DMS79 (cell line): Measurements from ENCODE around the gene APOA1.

Experiments
- DNase-seq: peaks from one replicate; lab custom pipeline; 2025; lab: John Stamatoyannopoulos, UW

The APOA1 gene

DNA sequence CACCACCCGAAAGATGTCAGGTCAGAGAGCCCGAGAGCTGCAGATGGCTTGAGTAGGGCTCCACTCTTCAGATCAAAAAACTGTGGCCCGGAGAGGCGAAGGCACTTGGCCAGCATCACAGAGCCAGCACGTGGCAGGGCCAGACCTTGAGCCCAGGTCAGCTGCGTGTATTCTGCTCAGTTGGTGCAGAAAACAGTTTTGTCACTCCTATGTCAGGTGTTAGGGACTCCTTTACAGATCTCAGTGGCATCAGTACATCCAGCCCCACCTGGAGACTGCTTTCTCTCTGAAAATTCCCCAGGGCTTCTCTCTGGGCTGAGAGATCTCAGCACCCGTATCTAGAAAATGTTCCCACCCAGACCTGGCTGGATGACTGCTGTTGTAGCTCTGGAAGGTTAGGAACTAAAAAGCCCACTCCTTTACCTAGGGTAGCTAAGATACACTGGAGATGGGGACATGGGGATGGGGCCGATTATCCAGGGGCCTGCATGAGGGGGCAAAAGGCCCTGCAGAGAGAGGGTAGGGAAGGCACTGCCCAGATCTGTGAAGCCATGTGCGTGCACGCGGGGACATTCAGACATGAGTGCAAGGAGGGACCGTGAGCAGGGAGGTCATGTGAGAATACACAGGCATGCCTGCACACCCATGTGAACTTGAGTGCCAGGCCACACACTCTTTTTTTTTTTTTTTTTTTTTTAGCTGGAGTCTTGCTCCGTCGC is 3.4 kb downstream of the APOA1 start:
- DNase-seq = no peak

DNA sequence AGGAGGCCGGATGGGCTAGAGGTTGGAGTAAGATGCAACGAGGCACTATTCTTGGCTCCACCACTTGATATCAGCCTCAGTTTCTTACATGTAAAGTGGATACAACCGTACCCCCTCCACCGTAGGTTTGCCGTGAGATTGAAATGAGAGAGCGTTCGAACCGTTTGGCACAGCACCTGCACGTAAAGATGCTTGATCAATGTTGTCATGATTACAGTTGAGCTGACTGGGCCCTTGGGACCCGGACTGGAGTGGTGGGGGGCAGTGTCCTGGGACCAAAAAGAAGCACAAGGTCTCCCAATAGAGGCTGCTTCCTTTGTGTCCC is 4.0 kb downstream of the APOA1 start:
- DNase-seq = no peak

DNA sequence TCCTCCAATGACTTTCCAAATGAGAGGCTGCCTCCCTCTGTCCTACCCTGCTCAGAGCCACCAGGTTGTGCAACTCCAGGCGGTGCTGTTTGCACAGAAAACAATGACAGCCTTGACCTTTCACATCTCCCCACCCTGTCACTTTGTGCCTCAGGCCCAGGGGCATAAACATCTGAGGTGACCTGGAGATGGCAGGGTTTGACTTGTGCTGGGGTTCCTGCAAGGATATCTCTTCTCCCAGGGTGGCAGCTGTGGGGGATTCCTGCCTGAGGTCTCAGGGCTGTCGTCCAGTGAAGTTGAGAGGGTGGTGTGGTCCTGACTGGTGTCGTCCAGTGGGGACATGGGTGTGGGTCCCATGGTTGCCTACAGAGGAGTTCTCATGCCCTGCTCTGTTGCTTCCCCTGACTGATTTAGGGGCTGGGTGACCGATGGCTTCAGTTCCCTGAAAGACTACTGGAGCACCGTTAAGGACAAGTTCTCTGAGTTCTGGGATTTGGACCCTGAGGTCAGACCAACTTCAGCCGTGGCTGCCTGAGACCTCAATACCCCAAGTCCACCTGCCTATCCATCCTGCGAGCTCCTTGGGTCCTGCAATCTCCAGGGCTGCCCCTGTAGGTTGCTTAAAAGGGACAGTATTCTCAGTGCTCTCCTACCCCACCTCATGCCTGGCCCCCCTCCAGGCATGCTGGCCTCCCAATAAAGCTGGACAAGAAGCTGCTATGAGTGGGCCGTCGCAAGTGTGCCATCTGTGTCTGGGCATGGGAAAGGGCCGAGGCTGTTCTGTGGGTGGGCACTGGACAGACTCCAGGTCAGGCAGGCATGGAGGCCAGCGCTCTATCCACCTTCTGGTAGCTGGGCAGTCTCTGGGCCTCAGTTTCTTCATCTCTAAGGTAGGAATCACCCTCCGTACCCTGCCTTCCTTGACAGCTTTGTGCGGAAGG is 4.8 kb downstream of the APOA1 start:
- DNase-seq = no peak

DNA sequence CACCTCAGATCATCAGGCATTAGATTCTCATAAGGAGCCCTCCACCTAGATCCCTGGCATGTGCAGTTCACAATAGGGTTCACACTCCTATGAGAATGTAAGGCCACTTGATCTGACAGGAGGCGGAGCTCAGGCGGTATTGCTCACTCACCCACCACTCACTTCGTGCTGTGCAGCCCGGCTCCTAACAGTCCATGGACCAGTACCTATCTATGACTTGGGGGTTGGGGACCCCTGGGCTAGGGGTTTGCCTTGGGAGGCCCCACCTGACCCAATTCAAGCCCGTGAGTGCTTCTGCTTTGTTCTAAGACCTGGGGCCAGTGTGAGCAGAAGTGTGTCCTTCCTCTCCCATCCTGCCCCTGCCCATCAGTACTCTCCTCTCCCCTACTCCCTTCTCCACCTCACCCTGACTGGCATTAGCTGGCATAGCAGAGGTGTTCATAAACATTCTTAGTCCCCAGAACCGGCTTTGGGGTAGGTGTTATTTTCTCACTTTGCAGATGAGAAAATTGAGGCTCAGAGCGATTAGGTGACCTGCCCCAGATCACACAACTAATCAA is 5.6 kb downstream of the APOA1 start:
- DNase-seq = no peak

DNA sequence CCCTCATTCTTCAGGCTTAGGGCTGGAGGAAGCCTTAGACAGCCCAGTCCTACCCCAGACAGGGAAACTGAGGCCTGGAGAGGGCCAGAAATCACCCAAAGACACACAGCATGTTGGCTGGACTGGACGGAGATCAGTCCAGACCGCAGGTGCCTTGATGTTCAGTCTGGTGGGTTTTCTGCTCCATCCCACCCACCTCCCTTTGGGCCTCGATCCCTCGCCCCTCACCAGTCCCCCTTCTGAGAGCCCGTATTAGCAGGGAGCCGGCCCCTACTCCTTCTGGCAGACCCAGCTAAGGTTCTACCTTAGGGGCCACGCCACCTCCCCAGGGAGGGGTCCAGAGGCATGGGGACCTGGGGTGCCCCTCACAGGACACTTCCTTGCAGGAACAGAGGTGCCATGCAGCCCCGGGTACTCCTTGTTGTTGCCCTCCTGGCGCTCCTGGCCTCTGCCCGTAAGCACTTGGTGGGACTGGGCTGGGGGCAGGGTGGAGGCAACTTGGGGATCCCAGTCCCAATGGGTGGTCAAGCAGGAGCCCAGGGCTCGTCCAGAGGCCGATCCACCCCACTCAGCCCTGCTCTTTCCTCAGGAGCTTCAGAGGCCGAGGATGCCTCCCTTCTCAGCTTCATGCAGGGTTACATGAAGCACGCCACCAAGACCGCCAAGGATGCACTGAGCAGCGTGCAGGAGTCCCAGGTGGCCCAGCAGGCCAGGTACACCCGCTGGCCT is 7.1 kb downstream of the APOA1 start:
- no peak for DNase-seq

DNA sequence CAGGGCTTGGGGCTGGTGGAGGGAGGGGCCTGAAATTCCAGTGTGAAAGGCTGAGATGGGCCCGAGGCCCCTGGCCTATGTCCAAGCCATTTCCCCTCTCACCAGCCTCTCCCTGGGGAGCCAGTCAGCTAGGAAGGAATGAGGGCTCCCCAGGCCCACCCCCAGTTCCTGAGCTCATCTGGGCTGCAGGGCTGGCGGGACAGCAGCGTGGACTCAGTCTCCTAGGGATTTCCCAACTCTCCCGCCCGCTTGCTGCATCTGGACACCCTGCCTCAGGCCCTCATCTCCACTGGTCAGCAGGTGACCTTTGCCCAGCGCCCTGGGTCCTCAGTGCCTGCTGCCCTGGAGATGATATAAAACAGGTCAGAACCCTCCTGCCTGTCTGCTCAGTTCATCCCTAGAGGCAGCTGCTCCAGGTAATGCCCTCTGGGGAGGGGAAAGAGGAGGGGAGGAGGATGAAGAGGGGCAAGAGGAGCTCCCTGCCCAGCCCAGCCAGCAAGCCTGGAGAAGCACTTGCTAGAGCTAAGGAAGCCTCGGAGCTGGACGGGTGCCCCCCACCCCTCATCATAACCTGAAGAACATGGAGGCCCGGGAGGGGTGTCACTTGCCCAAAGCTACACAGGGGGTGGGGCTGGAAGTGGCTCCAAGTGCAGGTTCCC is 7.8 kb downstream of the APOA1 start, which contains the start of gene APOC3:
Gene APOC3, plus strand, starts transcription at position 383 of the 659 bp plus-strand sequence. CDS start 676 bp downstream, outside the sequence.
- no peak for DNase-seq

DNA sequence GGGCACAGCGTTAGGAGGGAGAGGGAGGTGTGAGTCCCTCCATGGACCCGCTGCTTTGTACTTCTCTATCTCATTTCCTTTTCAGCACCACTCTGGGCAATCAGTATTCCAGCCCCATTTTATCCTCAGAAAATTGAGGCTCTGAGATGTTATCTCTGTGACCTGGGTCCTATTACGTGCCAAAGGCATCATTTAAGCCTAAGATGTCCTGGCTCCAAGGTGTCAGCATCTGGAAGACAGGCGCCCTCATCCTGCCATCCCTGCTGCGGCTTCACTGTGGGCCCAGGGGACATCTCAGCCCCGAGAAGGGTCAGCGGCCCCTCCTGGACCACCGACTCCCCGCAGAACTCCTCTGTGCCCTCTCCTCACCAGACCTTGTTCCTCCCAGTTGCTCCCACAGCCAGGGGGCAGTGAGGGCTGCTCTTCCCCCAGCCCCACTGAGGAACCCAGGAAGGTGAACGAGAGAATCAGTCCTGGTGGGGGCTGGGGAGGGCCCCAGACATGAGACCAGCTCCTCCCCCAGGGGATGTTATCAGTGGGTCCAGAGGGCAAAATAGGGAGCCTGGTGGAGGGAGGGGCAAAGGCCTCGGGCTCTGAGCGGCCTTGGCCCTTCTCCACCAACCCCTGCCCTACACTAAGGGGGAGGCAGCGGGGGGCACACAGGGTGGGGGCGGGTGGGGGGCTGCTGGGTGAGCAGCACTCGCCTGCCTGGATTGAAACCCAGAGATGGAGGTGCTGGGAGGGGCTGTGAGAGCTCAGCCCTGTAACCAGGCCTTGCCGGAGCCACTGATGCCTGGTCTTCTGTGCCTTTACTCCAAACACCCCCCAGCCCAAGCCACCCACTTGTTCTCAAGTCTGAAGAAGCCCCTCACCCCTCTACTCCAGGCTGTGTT is 8.5 kb downstream of the APOA1 start:
- DNase-seq = no peak

DNA sequence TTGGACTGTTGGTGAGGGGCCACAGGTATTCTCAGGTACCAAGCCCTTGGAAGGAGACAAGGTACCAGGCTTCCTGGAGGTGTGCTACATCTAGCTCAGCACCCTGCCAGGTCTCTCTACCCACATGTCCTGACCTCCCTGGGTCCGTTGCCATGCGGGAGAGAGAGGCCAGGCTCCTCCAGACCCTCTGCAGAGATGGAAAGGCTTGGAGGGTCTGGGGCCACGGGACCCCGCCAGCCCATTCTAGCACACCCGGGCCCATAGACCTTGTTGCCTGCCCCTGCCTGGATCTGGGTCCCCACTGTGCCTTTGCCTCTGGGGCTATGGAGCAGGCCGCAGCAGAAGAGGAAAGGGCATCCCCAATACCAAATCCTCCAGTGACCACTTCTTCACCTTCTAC is 10.0 kb downstream of the APOA1 start:
- DNase-seq = no peak

DNA sequence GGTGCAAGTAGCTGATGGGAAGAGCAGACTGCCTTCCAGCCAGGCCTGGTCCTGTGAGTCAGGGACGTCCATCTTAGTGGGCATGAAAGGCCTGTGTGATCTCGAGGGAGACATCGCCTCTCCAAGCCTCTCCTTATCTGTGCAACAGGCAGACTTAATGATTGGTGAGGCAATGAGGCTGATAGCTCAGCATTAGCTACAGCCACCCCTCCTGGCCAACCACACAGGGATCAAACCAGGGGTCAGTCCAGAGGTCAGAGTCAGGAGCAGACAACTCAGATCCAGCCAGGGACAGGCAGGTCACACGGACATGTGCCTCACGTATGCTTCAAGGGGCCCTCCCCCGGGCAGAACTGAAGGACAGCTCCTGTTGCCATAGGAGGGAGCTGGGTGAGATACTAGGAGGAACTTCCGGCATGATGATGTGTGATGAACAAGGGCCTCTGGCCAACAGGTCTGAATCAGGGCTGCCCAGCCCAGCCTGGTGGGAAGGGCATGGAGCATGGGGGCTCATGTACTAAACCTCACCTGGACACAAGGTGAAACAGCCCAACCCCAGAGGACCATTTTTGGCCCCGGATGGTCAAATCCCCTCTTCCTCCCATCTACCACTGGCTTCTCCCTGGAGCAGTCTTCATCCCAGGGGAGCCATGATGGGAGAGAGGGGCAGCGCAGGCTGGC is 10.5 kb downstream of the APOA1 start:
- no peak for DNase-seq

DNA sequence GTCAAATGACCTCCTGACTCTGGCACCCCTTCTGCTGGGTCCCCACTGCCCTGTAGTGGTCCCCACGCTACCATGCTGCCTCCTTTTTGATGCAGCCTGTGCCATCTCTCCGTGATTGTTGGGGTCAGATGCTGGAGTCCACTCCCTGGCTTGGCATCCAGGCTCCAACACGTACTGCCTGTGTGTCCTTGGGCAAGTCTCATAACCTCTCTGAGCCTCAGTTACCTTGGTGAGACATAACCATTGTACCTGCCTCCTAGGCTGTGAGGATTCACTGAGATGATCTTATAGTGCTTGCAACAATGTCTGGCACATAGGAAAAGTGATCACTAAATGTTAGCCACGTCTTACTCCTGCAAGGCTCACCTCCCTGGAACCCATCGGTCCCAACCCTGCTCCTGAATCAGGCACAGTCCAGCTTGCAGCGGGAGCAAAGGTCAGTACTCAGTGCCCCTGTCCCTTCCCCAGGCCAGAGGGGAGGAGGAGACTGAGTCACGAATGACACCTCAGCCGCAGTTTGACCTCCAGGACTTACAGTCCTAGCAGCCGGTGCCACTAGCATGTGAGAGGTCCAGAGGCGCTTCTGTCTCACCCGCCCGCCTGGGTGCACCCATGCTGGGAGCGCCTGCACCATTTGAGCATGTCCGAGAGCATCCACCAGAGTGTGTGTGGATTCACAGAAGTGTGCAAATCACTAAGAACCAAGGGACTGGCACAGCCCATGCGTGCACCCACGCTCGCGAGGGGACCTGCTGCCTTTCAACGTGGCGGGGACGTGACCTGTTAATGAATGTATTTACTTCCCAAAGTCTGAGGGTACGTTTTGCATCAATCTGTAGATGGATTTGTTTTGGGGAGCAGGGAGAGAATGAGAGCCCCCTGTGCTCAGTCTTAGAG is 11.3 kb downstream of the APOA1 start:
- DNase-seq = no peak

DNA sequence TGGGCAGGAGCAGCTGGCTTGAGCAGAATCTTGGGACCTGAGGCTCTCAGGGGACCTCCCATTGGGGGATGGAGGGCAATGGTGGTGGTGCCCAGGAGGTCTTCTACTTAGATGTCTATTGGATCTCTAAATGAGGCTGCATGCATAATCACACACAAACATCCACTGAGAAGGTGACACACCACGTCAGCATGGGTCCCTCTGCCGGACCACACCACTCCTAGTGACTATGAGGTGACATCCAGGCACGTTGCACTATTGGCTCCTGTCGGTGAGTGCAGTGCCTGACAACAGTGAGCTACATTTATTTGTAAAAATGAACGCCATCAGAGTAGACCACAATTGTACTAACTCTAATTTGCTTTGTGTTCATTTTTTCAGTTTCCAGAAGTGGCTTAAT is 12.0 kb downstream of the APOA1 start:
- no peak for DNase-seq

DNA sequence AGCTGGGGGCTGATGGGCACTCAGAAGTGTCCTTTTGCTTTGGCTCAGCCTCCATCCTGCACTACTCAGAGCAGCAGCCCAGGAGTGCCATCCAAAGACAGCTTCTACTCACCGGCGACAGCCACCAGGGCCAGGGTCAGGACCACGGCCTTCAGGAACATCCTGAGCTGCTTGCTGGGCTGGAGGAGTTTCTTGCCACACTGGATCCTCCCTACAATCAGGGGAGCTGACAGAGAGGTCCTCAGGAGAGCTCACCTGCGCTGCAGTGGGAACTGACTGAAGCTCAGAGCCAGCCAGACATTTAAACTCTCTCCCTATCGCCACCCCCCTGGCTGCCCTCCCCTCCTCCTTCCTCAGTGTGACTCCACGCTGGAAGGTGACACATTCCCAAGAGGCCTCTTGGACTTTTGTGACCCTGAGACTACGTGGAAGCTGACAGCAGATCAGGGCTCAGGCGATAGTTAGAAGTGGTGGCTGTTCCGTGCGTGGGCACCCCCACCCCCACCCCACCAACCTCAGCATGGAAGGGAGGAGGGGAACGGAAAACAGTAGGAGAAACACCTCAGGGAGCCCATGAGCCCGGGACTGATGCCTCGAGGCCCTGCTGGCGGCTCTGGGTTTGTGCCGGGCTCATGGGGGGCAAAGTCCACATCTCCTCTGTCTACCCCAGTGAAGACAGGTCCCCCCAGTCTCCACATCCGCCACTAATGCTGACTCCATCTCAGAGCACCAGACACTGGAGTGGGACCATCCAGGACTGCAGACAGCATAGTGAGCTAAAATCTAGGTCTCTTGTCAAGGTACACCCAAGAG is 14.2 kb downstream of the APOA1 start, which contains the start of gene APOA4:
Gene APOA4, minus strand, starts transcription at position 274 of the 813 bp plus-strand sequence. Its CDS starts 113 bp downstream, at position 161.
- DNase-seq = no peak

DNA sequence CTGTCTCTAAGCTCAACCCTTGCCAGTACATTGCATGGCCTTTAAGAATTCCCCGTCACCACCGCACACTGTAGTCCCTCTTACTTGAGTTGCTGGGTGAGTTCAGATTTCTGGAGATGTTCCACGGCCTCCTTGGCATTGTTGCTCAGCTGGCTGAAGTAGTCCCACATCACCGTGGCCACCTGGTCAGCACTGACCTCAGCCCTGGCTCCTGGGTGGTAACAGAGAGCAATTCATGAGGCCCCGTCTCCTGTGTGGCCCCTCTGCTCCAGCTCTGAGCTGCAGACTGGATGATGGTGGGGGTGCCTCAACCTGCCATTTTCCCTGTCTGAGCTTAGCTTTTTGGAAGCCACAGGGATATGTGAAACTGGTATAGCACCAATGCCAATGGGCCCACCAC is 14.8 kb downstream of the APOA1 start:
- no peak for DNase-seq

DNA sequence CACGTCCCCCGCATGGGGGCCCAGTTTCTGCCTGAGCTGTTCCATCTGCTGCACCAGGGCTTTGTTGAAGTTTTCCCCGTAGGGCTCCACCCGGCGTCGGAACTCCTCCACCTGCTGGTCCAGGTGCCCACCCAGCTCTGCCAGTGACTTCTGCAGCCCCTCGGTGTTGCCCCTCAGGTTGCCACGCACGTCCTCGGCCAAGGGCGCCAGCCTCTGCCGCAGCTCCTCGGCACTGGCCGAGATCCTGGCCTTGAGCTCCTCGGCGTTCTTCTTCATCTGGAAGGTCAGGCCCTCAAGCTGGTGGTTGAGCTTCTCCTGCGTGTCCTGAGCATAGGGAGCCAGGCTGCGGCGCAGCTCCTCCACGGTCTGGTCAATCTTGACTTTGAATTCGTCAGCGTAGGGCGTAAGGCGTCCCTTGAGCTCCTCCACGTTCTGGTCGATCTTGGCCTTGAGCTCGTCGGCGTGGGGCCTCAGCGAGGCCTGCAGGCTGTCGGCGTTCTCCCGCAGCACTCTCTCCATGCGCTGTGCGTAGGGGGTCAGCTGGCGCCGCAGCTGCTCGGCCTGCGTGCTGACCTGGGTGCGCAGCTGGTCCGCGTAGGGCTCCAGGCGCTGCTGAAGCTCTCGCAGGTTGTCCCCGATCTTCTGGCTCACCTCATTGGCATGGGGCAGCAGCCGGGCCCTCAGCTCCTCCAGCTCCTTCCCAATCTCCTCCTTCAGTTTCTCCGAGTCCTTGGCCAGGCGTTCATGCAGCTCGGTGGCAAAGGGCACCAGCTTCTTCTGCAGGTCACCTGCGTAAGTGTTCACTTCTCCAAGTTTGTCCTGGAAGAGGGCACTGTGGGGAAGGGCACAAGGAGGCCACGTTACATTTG is 16.1 kb downstream of the APOA1 start:
- DNase-seq = no peak

DNA sequence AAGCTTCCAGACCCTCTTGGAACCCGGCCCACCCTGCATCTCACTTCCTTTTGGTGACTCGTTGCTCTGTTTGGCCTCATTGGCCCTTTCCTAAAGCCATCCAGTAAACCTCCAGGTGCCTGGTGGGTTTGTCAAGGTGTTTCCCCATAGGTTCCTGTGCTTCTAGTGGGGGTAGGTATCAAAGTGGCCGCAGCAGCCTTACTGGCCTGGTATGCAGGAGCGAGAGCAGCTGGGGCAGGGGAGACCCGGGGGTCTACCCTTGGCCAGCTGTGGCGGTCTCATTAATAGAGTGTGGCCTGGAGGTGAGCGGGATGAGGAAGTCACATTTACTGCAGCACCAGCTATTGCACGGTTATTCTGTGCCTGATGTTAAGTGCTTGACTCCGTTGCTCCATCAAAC is 18.4 kb downstream of the APOA1 start:
- no peak for DNase-seq

DNA sequence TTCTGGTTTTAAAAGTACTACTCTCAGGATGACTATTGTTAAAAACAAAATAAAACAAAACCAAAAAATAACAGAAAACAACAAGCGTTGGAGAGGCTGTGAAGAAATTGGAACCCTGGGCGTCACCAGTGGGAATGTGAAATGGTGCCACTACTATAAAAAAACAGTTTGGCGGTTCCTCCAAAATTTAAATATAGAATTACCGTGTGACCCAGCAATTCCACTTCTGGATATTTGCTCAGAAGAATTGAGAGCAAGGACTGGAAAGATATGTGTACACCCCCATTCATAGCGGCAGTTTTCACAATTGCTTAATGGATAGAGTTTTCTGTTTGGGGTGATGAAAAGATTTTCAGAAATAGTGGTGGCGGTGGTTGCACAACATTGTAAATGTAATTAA is 22.9 kb downstream of the APOA1 start:
- DNase-seq = no peak
